Common myeloid progenitor, CD34-positive (primary cell): ENCODE data around the gene TRMT61A.
"Not testable (repeated sequence)": the region's sequence is repeated elsewhere in the genome, so short reads cannot be mapped to it uniquely, and the experiment has no call there.

Experiments used
- CTCF ChIA-PET: fragments of 350-600 bp; sonication (Branson Sonifier 250); formaldehyde crosslinking; loops from one replicate; lab custom pipeline; 2021; ENCODE audit warnings: antibody characterized with exemption; lab: Charles Lee
- POLR2A ChIA-PET: fragments of 350-600 bp; sonication (Branson Sonifier 250); formaldehyde crosslinking; loops from one replicate; lab custom pipeline; 2021; ENCODE audit warnings: antibody characterized with exemption; lab: Charles Lee
- DNase-seq, 3 donors: peaks; one replicate each; pipeline versions ENCODE4 v3.0.0 to v3.0.0-alpha.2; 2013
- H3K27ac ChIP-seq, 2 experiments: 1 replicate in 1 of 2; 2 replicates in 1 of 2; pipeline ENCODE4 v1.7.0; 2013; ENCODE audit warnings: inconsistent platforms in 2 of 2, low read length in 2 of 2, mild to moderate bottlenecking in 2 of 2, low read depth in 1 of 2, moderate library complexity in 1 of 2; ENCODE audit not compliant: severe bottlenecking in 2 of 2, insufficient read depth in 1 of 2, poor library complexity in 1 of 2
- H3K27me3 ChIP-seq, 5 experiments: replicated peaks in 2 of 5; 1 replicate in 3 of 5; 2 replicates in 2 of 5; pipeline versions ENCODE4 v1.6.1 to v1.7.0; 2013; ENCODE audit warnings: low read length in 4 of 5, mild to moderate bottlenecking in 2 of 5, moderate library complexity in 2 of 5, inconsistent platforms in 1 of 5; ENCODE audit not compliant: insufficient read depth in 5 of 5, control insufficient read depth in 4 of 5
- H3K36me3 ChIP-seq, 4 experiments: 1 replicate in 2 of 4; 2 replicates in 2 of 4; pipeline versions ENCODE4 v1.6.1 to v1.7.0; 2013; ENCODE audit warnings: low read length in 3 of 4, control low read depth in 1 of 4, mild to moderate bottlenecking in 1 of 4; ENCODE audit not compliant: control insufficient read depth in 4 of 4, insufficient read depth in 4 of 4
- H3K4me1 ChIP-seq, 4 experiments: 1 replicate in 3 of 4; 2 replicates in 1 of 4; pipeline versions ENCODE4 v1.6.1 to v1.7.1; 2013; ENCODE audit warnings: low read length in 3 of 4, mild to moderate bottlenecking in 3 of 4, control low read depth in 1 of 4, inconsistent platforms in 1 of 4, moderate library complexity in 1 of 4; ENCODE audit not compliant: control insufficient read depth in 4 of 4, insufficient read depth in 4 of 4; ENCODE audit errors: control extremely low read depth in 1 of 4
- H3K4me3 ChIP-seq, 7 experiments: 1 replicate in 4 of 7; 2 replicates in 3 of 7; pipeline versions ENCODE4 v1.5.1 to v1.7.0; 2013; ENCODE audit warnings: mild to moderate bottlenecking in 7 of 7, low read length in 6 of 7, moderate library complexity in 6 of 7, inconsistent platforms in 2 of 7, low read depth in 2 of 7, control low read depth in 1 of 7; ENCODE audit not compliant: insufficient read depth in 4 of 7, control insufficient read depth in 1 of 7; ENCODE audit errors: extremely low read depth in 1 of 7
- H3K9me3 ChIP-seq, 5 experiments: 1 replicate in 4 of 5; 2 replicates in 1 of 5; pipeline versions ENCODE4 v1.6.1 to v1.7.1; 2013; ENCODE audit warnings: low read length in 4 of 5, mild to moderate bottlenecking in 2 of 5, inconsistent platforms in 1 of 5, low read depth in 1 of 5, moderate library complexity in 1 of 5; ENCODE audit not compliant: control insufficient read depth in 4 of 5, insufficient read depth in 2 of 5; ENCODE audit errors: control extremely low read depth in 1 of 5
- WGBS: methylation state at CpG from one replicate; pipeline ENCODE4 v1.1.5; 2013; ENCODE audit not compliant: insufficient coverage; 5-methylcytosine and 5-hydroxymethylcytosine counted together

TRMT61A gene

DNA sequence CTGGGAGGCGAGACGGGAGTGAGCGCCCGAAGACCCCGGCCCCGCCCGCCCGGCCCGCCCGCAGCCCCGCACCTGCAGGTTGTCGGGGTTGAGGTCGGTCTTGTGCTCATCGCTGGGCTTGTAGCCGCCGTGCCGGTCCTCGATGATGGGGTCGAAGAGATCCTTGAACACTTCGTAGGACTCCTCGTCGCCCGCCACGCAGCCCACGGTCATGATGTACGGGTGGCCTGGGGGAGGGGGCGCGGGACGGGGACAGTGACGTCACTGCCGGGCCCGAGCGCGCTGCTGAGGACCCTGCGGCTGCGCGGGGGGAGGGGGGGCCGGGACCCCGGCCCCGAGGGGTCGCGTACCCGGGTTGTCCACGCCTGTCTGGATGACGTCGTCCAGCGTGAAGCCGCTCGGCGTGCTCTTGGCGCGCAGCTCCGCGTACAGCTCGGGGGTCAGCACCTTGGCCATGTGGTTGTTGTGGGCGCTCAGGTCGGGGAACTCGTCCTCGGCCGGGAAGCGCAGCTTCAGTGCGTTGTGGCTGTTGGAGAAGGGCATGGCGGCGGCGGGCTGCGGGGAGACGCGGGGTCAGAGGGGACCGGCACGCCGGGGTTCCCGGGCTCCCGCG is 6.9 kb upstream of the TRMT61A start:
- POLR2A ChIA-PET, result interaction anchor here (0.6 to 2.1 kb wide), 3 partner anchors 8 to 80 kb away, joined by 4 to 7 read pairs (median 4); no protein-coding TSS in a partner anchor
- H3K36me3 ChIP-seq, result no peaks in the 10 kb centered on the region
- CTCF ChIA-PET, result interaction anchor here (2.0 to 11.1 kb wide), 4 partner anchors 8 to 158 kb away, joined by 5 to 147 read pairs (median 46); partner anchors contain the start of gene TRMT61A
- H3K27ac ChIP-seq, result no peak overlapping the region
- 1% methylated on average over 56 of the region's 74 CpGs for WGBS
- peak in 2 of 3 donors; percentile 35 to 41 for DNase-seq
- H3K4me3 ChIP-seq, result peak overlapping the region; percentile 43 to 74 (median 56)
- H3K4me1 ChIP-seq, result peaks cover 0 to 64% (median 57%) of the 10 kb centered on the region in 4 experiments
- peaks cover 0 to 30% (median 6%) of the 10 kb centered on the region in 5 experiments for H3K27me3 ChIP-seq
- H3K9me3 ChIP-seq, result peaks cover 0 to 4% (median 0%) of the 10 kb centered on the region in 5 experiments

DNA sequence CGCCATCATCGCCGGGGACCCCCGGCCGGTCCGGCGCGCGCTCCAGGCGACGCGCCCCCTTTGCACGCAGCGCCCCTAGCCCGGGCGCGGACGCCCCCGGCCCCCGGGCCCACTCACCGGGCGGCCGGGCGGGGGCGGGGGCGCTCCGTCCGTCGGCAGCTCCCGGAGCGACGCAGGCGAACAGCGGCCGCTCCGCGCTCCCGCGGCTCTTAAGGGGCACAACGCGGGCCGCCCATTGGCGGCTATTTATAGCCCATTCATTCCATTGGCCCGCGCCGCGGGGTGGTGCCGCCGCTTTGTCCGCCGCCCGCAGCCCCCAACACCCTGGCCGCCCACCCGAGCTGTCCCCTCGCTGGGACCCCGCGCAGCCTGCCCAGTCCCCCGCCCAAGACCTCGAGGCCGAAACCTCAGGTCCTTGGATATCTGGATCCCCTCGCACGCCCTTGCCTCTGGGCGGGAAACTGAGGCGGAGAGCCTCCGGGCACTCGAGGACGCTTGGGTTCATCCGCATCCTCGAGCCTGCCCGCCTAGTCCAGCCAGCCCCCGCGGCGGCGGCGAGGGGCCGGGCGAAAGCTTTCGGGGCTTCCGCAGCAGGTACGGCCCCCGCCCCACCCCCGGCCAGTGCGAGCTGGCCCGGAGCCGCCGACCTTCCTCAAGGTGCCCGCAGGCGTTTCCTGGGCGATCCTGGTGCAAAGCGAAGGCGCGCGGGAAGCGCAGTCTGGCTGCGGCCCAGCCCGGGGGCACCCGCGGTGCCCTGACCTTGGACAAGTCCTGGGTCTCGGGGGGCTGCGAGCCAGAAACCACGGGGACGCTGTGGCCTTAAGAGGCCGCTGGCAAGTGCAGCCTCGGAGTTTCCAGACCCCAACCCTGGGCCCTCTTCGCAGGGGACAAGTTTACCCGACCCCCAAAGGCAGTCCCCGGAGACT is 6.1 kb upstream of the TRMT61A start, which contains the start of gene CKB:
Gene CKB (minus strand): TSS at position 182 of the 926 bp plus-strand sequence. CDS start 337 bp downstream, outside the sequence.
- ChIA-PET CTCF (interaction anchor here (0.9 to 11.1 kb wide), 2 partner anchors 23 to 44 kb away, joined by 3 to 147 read pairs; no protein-coding TSS in a partner anchor), POLR2A (interaction anchor here (0.6 kb wide), 1 partner anchor 1461 kb away, joined by 9 read pairs; no protein-coding TSS in a partner anchor)
- H3K9me3 ChIP-seq, result peaks cover 0 to 4% (median 0%) of the 10 kb centered on the region in 5 experiments
- H3K36me3 ChIP-seq, result no peaks in the 10 kb centered on the region
- H3K4me3 ChIP-seq, result peak within 1 kb of the TSS; percentile 43 to 74 (median 64)
- peaks cover 0 to 30% (median 6%) of the 10 kb centered on the region in 5 experiments for H3K27me3 ChIP-seq
- peaks cover 0 to 71% (median 54%) of the 10 kb centered on the region in 4 experiments for H3K4me1 ChIP-seq
- DNase-seq, result peak; percentile 43 to 64 (median 60)
- no peak within 1 kb of the TSS for H3K27ac ChIP-seq
- WGBS, result 7% methylated on average over 107 of the region's 107 CpGs

DNA sequence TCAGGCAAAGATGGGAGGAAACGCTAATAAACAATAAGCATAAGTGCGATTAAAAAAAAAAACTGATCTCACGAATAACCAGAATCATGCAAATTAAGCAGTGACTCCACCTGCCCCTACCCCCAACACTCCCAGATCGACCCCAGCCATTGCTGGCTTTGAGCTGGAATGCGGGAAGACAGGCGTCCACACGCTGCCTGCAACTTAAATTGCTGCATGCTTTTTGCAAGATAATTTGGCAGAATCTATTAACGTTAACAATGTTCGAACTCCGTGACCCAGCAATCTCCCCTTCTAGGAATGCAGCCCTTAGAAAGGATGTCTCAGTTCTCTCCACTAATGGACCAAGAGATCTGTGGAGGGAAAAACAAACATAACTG is 5.4 kb upstream of the TRMT61A start:
- POLR2A ChIA-PET, result interaction anchor here (0.6 kb wide), 1 partner anchor 1461 kb away, joined by 9 read pairs; no protein-coding TSS in a partner anchor
- Histone ChIP-seq H3K36me3 (no peaks in the 10 kb centered on the region), H3K4me1 (peaks cover 0 to 71% (median 54%) of the 10 kb centered on the region in 4 experiments), H3K9me3 (peaks cover 0 to 4% (median 0%) of the 10 kb centered on the region in 5 experiments), H3K4me3 (no peak overlapping the region), H3K27me3 (peaks cover 0 to 30% (median 6%) of the 10 kb centered on the region in 5 experiments), H3K27ac (no peak overlapping the region)
- DNase-seq, result no peak
- WGBS, result 78% methylated on average over 9 of the region's 10 CpGs
- CTCF ChIA-PET, result interaction anchor here (0.9 to 11.1 kb wide), 3 partner anchors 11 to 43 kb away, joined by 3 to 147 read pairs (median 3); no protein-coding TSS in a partner anchor

DNA sequence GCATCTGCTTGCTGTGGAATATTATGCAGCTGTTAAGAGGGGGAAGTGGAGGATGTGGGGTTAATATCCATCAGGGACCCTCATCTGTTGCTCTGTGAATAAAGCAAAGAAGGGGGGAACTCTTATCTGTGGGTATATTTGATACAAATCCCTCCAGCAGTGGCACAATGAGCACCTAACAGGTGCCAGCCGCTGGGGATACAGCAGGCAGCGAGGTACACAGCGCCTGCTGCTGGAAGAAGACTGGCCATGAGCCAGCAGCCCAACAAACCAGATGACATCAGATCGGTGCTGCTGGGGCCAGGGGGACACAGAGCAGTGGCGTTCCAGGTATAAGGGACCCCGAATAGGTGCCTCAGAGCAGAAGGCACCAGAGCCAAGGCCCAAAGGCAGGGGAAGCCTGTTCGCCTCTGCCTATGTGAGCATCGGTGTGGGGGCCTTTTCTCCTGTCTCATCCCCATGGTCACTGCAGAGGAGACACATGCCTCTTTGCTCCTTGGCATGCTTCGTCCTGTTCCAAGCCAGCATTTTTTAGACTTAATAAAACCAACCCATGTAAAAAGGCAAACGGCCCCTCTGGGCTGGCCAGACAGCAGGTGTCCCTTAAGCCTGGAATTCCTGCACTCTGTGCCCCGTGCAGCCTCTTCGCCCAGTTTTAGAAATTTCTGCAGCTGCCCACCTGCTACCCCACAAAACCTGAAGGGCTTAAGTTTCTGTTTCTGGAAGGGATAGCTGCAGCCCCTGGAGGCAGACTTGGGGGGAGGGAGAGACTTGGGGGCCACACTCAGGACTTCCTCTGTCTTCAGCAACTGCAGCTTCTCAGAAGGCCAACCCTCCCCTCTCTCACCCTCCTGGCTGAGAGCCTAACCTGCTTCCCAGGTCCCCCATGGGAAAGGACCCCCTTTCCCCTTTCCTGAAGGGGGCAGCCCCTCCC is 4.7 kb upstream of the TRMT61A start:
- WGBS, result 92% methylated on average over 11 of the region's 12 CpGs
- POLR2A ChIA-PET, result no interaction called here

DNA sequence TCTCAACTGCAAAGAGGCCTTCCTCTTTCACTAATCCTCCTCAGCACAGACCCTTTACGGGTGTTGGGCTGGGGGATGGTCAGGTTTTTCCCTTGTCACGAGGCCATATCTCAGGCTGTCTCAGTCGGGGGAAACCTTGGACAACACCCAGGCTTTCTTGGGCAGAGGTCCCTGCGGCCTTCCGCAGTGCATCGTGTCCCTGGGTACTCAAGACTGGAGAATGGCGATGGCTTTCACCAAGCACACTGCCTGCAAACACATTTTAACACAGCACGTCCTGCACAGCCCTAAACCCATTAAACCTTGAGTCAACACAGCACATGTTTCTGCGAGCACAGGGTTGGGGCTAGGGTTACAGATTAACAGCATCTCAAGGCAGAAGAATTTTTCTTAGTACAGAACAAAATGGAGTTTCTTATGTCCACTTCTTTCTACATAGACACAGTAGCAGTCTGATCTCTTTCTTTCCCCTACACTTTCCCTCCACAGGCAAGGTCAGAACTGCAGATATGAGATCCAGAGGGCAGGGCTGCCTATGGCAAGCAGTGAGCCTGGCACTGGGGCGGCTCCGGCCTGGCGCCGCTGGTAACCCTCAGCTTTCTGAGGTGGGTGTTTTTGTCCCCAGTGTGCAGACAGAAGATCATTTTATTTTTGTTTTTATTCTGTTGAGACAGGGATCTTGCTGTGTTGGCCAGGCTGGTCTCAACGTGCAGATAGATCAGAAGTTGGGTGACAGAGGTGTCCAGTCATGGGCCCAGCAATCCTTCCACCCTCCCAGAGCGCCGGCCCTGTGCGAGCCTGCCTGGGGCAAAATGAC is 3.4 kb upstream of the TRMT61A start:
- POLR2A ChIA-PET, CTCF ChIA-PET, DNase-seq, H3K27ac ChIP-seq, H3K9me3 ChIP-seq, H3K36me3 ChIP-seq, H3K4me3 ChIP-seq: not testable (repeated sequence)
- Histone ChIP-seq H3K27me3 (peaks cover 0 to 30% (median 6%) of the 10 kb centered on the region in 5 experiments), H3K4me1 (peaks cover 0 to 70% (median 49%) of the 10 kb centered on the region in 4 experiments)
- 93% methylated on average over 11 of the region's 17 CpGs for WGBS

More for the DNA sequence above, 4.7 kb upstream of the TRMT61A start:
- CTCF ChIA-PET, result interaction anchor here (0.9 to 11.1 kb wide), 3 partner anchors 10 to 43 kb away, joined by 3 to 147 read pairs (median 3); no protein-coding TSS in a partner anchor
- DNase-seq, result no peak
- Histone ChIP-seq H3K4me3 (no peak overlapping the region), H3K27me3 (peaks cover 0 to 30% (median 6%) of the 10 kb centered on the region in 5 experiments), H3K4me1 (peaks cover 0 to 68% (median 49%) of the 10 kb centered on the region in 4 experiments), H3K9me3 (peaks cover 0 to 4% (median 0%) of the 10 kb centered on the region in 5 experiments), H3K36me3 (no peaks in the 10 kb centered on the region), H3K27ac (no peak overlapping the region)
